Cortex of kidney (tissue), 1 donor: Measurements from ENCODE around the gene CARD11.

Source experiments
- DNase-seq: peaks from one replicate; lab custom pipeline; 2025; lab: John Stamatoyannopoulos, UW

Gene CARD11

GRCh38 chr7:3043544-3044371 lies at the start of gene CARD11:
TSS of gene CARD11 (minus strand) at chr7:3043867. CDS start at chr7:2958506, 85,361 bp downstream.
- no peak for DNase-seq

- no peak for DNase-seq
Measured at GRCh38 chr7:3092468-3092867, 48.8 kb upstream of the CARD11 start.

GRCh38 chr7:3091631-3092030 lies 48.0 kb upstream of the CARD11 start:
- DNase-seq, result no peak

GRCh38 chr7:3089493-3089892 lies 45.8 kb upstream of the CARD11 start:
- no peak for DNase-seq

- DNase-seq, result no peak
Measured at GRCh38 chr7:3087243-3087755, 43.6 kb upstream of the CARD11 start.

- DNase-seq, result no peak
Measured at GRCh38 chr7:3083350-3083749, 39.7 kb upstream of the CARD11 start.

- DNase-seq, result no peak
Measured at GRCh38 chr7:3082831-3083230, 39.2 kb upstream of the CARD11 start.

GRCh38 chr7:3082386-3082785 lies 38.7 kb upstream of the CARD11 start:
- no peak for DNase-seq

GRCh38 chr7:3080106-3080505 lies 36.4 kb upstream of the CARD11 start:
- no peak for DNase-seq

GRCh38 chr7:3078514-3078913 lies 34.8 kb upstream of the CARD11 start:
- DNase-seq, result no peak

- no peak for DNase-seq
Measured at GRCh38 chr7:3076700-3077099, 33.0 kb upstream of the CARD11 start.

- no peak for DNase-seq
Measured at GRCh38 chr7:3076163-3076562, 32.5 kb upstream of the CARD11 start.

- DNase-seq, result no peak
Measured at GRCh38 chr7:3075441-3075840, 31.8 kb upstream of the CARD11 start.

- DNase-seq, result no peak
Measured at GRCh38 chr7:3074459-3074821, 30.8 kb upstream of the CARD11 start.

GRCh38 chr7:3073763-3074458 lies 30.2 kb upstream of the CARD11 start:
- DNase-seq, result no peak

- no peak for DNase-seq
Measured at GRCh38 chr7:3070908-3071307, 27.2 kb upstream of the CARD11 start.

GRCh38 chr7:3069771-3070449 lies 26.2 kb upstream of the CARD11 start:
- DNase-seq, result no peak

GRCh38 chr7:3068530-3068929 lies 24.9 kb upstream of the CARD11 start:
- no peak for DNase-seq

- DNase-seq, result no peak
Measured at GRCh38 chr7:3067606-3068380, 24.1 kb upstream of the CARD11 start.

- DNase-seq, result no peak
Measured at GRCh38 chr7:3067193-3067592, 23.5 kb upstream of the CARD11 start.

- DNase-seq, result no peak
Measured at GRCh38 chr7:3066506-3066905, 22.8 kb upstream of the CARD11 start.

GRCh38 chr7:3065724-3066143 lies 22.1 kb upstream of the CARD11 start:
- no peak for DNase-seq
